ENCODE data around the gene TLR6.

TLR6 gene, protein sequence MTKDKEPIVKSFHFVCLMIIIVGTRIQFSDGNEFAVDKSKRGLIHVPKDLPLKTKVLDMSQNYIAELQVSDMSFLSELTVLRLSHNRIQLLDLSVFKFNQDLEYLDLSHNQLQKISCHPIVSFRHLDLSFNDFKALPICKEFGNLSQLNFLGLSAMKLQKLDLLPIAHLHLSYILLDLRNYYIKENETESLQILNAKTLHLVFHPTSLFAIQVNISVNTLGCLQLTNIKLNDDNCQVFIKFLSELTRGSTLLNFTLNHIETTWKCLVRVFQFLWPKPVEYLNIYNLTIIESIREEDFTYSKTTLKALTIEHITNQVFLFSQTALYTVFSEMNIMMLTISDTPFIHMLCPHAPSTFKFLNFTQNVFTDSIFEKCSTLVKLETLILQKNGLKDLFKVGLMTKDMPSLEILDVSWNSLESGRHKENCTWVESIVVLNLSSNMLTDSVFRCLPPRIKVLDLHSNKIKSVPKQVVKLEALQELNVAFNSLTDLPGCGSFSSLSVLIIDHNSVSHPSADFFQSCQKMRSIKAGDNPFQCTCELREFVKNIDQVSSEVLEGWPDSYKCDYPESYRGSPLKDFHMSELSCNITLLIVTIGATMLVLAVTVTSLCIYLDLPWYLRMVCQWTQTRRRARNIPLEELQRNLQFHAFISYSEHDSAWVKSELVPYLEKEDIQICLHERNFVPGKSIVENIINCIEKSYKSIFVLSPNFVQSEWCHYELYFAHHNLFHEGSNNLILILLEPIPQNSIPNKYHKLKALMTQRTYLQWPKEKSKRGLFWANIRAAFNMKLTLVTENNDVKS

DNA sequence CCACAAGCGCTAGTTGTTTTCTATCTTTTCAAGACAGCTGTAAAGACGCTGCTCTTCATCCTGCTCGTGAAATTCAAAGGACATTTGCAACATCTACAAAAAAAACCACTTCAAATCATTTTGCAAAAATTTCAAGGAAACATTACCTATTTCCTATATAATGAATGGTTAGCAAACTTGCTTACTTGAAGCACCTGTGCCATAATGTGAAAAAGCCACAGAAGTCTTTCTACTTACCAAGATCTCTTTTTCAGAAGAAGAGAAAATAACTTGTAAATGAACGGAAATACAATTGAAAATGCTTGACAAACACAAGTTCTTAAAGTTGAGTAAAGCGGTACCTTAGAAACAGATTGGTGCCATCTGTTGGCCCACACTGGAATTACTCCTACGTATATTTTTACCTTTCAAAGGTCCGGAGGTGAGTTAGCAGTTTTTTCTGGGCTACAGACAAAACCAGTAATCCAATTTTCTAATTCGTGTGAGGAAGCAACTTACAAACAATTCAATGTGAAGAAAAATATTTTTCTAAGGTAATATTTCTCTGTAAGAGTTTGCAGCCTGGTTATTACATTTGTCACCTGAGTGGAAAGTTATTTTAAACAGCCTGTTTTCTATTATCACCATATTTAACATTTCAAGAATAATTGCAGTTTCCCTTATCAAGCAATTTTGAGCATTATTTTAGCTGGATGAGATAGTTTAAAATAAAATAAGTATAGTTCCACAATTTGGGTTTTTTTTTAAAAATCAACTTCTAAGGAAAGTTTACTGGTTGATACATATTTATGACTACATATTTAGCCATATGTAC, at the start of gene TLR6:
TSS of gene TLR6 (minus strand) at position 294 of the 814 bp plus-strand sequence. CDS start 27,344 bp downstream, outside the sequence.
- intact Hi-C loops (cut with DNase I), result loop anchor here (5.0 kb wide), 1 partner anchor 99 kb away; no protein-coding TSS in a partner anchor
- peak in 1 of 10 donors; percentile 36 for DNase-seq

DNA sequence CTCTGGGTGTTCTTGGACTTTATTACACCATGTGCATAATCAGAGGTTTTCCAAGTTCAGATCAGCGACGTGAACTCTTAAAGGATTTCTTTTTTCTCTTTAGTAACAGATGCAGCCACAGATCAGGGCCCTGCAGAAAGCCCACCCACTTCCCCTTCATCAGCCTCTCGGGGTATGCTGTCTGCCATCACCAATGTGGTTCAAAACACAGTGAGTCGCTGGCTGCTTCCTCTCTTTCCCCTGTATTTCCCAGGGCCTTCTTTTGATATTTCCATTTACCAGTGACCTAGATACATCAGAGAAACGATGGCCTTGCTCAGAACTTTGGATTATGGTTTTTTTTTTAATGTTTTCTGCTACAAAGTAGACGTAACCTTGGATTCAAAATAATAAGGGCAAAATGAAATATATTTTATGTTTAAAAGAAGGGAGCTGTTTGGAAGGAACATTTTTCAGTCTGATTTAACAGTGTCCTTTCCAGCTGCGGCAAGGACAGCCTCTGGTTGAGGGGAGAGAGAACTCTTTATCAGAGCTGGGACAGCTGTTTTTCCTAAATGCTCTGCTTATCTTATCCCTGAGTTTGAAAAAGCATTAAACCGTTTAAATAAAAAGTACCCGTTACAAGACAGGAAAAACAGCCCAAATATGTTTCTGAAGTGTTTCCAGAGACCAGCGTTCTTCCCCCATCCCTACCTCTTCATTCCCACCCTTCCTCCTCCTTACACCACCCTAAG, 49.2 kb upstream of the TLR6 start:
- intact Hi-C loops (cut with DNase I), result no loop called here
- DNase-seq, result no peak

DNA sequence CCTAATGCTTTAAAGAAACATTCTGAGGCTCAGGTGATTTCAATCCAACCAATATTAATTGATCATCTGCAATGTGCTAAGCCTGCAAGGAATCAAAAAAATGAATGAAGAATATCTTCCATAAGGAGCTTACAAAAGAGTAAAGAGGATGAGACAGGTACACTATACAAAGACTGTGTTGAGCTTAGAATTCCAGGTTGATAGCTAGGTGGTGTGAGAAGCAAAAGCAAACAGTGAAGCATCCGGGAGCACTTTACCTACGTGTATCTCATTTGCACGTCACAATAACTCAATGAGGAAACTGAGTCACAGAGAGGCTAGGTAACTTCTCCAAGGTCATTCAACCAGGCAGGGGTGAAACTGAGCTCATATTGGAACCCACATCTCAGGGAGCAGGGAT, 48.1 kb upstream of the TLR6 start:
- intact Hi-C loops (cut with DNase I), result no loop called here
- DNase-seq, result no peak

DNA sequence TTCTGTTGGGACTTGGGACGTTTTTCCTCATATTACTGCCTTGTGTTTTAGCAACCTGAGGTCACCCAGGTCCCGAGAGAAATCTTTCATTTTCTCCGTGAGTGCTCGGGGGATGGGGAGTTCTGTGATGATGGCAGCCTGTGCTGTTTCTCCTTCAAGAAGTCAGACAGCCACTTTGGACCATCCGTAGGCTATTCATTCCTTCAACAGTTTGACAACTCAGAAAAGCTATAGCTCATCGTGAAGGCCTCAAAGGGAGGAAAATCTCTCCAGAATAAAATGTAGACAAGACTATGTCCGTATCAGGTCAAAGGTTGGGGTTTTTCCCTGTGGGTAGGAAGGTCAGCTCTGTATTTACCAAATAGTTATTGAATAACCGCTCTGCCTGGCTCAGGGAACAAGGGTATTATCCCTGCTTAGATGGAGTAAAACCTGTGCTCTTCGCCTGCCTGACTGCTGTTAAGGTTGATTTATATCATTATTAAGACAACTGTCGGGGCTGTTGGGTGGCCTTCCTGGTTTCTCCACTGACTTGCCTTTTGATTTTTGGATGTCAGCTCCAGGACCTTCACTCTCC, 47.6 kb upstream of the TLR6 start:
- intact Hi-C loops (cut with DNase I), result no loop called here
- no peak for DNase-seq

DNA sequence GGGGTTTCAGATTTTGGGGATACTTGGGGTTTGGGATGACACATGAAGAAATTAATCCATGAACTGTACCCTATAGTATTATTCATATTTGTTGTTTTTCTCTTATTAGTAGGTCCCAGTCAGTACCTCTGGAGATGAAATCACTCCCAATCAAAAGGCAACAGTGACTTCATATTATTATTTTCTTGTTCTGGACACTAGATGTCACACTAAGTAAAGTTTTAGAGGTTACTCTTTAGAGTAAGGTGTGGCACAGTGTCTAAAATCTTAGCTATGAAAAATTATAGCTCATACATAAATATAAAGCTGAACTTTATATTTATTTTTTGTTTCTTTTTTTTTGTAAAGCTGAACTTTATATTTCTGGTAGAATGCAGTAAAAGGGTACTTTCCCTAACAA, 46.1 kb upstream of the TLR6 start:
- intact Hi-C loops (cut with DNase I), result loop anchor here (1.0 kb wide), 1 partner anchor 233 kb away; no protein-coding TSS in a partner anchor
- DNase-seq, result no peak

DNA sequence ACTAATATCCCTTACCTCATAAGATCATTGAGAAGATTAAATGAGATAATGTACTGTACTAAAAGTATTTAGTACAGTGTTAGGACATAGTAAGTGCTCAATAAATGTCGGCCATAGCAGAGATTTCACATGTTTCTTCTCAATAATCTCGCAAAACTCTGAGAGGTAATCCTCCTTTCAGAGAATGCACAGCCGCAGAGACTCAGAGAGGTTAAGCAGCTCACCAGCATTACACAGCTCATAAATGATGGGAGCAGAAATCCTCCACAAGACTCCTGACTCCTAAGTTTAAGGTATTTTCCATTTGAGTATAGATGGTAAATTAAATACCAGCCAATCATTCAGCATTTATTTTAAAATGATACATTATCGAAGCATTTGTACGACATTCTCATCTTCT, 45.6 kb upstream of the TLR6 start:
- DNase-seq, result no peak

DNA sequence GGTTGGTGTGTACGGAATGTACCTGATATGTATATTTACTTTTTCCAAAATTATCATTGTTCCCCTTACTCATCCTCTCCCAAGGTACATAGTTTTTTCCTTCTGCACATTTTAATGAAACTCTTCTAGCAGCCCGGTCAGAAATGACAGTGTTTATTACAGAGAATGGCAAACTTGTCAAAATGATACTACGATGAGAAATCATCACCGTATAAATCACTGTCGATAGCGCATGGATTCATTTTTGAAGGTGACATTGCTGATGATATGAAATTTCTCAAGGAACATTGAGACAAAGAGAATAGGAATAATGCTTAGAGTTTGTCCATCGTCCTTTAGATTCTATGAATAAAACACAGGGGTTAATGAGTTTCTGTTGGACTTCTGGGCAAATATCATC, 41.6 kb upstream of the TLR6 start:
- intact Hi-C loops (cut with DNase I), result no loop called here

More for the DNA sequence above, 45.6 kb upstream of the TLR6 start:
- intact Hi-C loops (cut with DNase I), result no loop called here

DNA sequence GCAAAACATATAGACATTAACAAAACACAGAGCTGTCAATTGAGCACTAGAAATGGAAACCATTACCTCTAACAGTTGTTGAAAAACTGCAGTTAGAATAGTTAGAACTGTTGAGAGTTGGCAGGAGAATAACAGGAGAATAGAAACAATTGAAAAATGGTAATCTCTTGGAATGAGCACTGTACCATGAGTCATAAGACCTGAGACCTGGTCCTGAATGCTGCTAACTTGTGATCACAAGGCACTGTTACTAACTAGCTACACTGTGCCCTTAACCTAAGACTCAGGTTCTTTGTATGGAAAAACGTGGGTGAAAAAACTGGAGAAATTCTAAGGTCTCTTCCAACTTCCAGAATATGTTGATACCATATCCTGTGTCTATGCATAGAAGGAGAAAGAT, 40.3 kb upstream of the TLR6 start:
- intact Hi-C loops (cut with DNase I), result no loop called here

More for the DNA sequence above, 41.6 kb upstream of the TLR6 start:
- DNase-seq, result no peak

DNA sequence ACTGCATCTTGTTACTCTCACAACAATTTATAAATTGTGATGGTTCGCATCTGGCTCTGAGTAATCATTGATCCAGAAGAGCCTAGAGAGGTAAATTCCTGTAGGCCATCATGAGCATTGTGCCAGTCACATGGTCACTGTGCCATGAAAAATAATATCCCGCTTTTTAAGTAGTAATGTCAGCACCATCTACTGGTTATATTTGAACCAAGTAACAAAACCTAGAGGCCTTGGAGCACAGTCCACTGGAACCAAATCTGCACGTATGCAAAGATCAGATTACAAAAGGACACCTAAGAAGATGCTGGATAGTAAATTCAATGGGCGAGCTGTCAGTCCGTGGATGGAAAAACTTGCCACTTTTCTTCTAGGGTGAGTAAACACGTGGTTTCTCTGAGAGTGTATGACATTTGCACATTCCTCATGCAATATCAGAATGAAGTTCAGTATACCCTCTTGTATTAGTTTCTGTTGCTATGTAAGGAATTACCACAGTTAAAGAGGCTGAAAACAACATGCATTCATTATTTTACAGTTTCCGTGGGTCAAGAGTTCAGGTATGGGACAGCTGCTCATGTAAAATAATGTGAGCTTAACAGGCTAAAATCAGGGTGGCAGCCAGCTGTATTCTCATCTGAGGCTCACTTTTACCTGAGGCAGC, 37.8 kb upstream of the TLR6 start:
- intact Hi-C loops (cut with DNase I), result no loop called here
- DNase-seq, result no peak

More for the DNA sequence above, 40.3 kb upstream of the TLR6 start:
- DNase-seq, result no peak

DNA sequence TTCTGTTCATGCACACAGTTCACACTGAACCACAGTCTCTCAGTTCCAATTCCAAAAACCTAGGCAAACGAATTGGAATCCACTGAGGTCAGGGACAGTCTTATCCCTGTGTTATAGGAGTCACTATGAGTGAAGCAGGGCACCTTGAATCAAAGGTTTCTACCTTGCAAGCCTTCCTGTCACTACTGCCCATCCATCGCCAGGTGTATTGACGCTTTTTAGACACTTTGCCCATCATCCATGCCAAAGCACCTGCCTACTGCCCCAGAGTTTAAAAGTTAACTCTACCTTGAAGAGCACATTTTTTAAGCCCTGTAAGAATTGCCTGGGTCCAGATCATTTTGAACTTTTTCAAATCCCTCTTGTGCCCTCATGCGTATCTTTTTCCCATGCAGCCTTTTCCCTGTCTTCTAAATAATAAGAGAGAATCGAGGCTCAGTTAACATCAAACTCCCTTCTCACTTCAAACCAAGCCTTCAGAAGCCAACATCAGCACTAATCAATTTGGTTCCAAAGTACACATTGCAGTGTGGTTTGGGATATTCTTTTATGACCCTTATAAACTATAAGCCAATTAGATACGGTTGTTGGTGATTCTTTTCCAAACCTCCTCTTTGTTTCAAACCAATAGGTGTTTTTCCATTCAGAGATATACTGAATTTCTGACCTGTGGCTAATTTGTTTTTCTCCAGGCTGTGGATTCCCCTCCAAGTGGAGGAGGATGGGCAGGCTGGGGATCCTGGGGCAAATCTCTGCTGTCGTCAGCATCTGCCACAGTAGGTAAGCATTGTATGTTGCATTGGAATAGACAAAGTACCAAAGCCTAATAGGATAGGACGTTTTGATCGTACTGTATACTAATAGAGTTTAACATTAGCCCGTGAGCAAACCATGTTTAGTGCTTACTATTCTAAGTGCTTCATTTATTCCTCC, 34.7 kb upstream of the TLR6 start:
- intact Hi-C loops (cut with DNase I), result no loop called here
- no peak for DNase-seq

DNA sequence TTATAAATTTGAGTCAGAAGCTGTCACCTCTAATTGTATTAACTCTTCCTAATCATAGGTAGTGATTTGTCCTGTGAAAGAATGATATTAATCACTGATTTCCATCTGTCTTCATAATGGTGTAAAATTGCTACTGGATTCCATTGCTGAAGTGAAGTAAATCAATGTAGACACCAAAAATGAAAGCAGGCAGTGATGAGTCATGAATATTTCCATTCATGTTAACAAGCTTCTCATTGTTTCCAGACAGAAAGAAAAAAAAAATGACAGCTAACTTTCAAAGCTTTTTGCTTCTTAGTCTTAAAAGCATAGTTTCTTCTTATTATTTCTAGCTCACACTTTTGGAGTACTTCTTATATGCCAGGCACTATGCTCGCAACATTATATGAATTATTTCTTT, 32.5 kb upstream of the TLR6 start:
- DNase-seq, result no peak
- intact Hi-C loops (cut with DNase I), result no loop called here

DNA sequence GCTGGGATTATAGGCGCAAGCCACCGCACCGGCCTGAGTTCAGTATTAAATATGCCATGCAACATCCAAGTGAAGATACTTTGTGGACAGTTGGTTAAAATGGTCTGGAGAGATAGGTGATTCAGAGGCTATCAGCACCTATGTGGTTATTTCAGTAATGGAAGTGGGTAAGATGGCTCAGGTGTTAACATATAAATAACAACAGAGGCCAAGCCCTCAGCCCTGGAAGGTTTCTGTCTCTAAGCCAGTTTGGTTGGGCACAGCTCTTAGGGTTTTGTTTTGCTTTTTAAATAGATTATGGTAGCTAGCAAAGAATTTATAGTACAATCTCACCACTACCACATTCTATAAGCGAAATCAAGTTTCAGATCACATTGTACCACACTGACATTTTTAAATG, 27.6 kb upstream of the TLR6 start:
- no peak for DNase-seq
- intact Hi-C loops (cut with DNase I), result no loop called here

DNA sequence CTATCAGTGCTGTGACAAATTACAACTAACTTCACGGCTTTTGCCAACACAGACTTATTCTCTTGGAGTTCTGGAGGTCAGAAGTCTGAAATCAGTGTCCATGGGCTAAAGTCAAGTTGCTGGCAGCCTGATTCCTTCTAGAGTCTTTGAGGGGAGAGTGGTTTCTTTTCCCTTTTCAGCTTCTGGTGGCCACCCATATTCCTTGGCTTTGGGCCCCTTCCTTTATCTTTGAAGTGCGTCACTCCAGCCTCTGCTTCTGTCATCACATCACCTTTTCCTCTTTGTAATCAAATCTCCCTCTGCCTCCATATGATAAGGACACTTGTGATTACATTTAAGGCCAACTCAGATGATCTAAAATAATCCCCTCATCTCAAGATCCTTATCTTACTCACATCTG, 20.0 kb upstream of the TLR6 start:
- intact Hi-C loops (cut with DNase I), result no loop called here
- no peak for DNase-seq

DNA sequence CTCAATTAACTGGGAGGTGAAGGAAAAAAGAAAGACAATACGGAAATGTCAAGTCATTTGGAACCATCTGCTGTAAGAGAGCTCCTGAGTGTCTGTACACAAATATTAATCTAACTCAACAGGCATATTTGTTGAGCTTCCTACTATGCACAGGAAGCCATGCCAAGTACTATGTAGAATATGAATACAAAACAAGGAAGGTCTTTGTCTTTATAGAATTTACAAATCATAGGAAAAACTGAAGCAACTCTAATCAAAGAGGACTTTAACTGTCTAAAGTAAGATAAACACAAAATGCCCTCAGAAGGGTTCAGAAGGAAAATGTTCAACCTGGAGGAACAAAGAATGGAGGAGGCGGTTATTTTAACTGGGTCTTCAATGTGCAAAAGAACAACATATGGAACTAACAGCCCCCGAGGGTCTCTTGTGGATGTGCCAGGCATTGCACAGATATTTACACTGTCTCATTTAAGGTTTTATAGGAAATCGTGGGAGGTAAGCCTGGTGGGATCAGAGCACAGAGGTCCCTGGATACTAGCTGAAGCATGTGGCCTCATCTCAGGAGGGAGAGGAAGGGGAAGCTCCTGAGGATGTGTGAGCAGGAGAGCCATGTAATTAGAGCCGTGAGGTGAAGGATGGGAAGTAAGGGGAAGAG, 16.8 kb upstream of the TLR6 start:
- DNase-seq, result no peak
- intact Hi-C loops (cut with DNase I), result no loop called here

DNA sequence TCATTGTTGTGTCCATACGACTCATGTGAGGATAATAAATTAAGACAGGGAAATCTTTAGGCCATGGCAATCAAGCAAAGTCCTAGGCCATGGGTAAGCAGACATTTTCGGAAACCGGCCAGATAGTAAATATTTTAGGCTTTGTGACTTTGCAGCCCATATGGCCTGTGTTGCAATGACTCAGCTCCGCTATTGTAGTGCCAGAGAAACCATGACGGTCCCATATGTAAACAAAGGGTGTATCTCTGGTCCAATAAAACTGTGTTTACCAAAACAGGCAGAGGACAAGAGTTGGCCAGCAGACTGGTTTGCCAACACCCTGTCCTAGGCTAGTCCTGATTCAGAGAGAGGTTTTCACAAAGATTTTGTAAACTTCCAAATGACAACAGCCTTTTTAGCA, 16.0 kb upstream of the TLR6 start:
- DNase-seq, result no peak
- intact Hi-C loops (cut with DNase I), result no loop called here

DNA sequence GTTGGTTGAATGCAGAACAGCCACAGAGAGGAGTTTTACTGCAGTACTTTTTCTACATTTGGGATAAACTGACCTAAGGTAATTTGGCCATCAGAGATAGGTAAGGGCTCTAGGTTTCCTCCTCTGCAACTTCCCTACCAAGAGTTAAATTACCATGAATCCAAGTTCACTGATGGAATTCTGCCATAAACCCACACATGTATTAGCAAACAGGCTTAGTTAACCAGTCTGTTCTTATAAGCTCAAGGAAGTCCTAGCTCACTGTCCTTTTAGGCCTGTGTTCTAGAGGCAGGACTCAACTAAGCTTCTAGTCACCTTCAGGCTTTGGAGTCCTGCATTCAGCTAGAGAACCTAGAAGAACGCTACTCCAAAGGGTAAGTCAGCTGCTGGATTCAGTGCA, 15.0 kb upstream of the TLR6 start:
- DNase-seq, result no peak
- intact Hi-C loops (cut with DNase I), result no loop called here

DNA sequence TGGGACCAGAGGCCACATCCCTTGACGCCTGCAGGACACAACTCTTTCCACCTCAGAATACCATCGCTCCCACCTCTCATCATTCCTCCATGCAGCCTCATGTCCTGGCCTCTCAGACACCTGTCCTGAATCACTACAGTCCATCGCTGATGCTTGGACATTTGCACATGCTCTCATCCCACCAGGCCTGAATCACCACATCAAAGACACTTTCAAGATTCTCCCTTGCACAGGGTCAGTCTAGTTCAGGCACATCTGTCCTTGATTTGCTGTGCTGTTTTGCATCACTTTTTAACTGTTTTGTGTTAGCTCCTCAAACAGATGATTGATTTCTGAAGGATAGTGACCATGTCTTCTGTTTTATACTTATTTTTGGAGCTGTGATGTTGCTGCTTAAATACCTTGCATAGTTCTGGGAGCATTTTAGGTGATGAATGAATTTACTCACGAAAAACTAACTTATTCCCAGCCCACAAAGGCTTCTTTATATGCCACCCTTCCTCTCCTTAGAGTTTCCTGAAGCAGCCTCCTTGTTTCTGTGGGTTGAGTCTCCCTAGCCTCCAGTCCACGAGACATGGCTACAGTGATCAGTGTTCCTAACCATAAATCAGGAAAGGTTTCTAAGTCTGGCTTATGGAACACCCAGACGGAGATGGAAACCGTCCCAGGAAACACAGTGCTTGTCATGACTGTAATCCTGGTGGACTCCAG, 13.6 kb upstream of the TLR6 start:
- DNase-seq, result no peak
- intact Hi-C loops (cut with DNase I), result no loop called here
